HG02970 (cell line): Measurements from ENCODE around the gene LXN.
"Not testable (repeated sequence)": the region's sequence is repeated elsewhere in the genome, so short reads cannot be mapped to it uniquely, and the experiment has no call there.

ENCODE experiments used
- ATAC-seq: cut with Tn5 transposase; IDR thresholded peaks from one replicate; pipeline ENCODE4 v1.9.1; 2021; ENCODE audit warnings: mild to moderate bottlenecking, moderate library complexity, moderate number of reproducible peaks; ENCODE audit not compliant: unreplicated experiment, low FRiP score

Gene LXN

DNA sequence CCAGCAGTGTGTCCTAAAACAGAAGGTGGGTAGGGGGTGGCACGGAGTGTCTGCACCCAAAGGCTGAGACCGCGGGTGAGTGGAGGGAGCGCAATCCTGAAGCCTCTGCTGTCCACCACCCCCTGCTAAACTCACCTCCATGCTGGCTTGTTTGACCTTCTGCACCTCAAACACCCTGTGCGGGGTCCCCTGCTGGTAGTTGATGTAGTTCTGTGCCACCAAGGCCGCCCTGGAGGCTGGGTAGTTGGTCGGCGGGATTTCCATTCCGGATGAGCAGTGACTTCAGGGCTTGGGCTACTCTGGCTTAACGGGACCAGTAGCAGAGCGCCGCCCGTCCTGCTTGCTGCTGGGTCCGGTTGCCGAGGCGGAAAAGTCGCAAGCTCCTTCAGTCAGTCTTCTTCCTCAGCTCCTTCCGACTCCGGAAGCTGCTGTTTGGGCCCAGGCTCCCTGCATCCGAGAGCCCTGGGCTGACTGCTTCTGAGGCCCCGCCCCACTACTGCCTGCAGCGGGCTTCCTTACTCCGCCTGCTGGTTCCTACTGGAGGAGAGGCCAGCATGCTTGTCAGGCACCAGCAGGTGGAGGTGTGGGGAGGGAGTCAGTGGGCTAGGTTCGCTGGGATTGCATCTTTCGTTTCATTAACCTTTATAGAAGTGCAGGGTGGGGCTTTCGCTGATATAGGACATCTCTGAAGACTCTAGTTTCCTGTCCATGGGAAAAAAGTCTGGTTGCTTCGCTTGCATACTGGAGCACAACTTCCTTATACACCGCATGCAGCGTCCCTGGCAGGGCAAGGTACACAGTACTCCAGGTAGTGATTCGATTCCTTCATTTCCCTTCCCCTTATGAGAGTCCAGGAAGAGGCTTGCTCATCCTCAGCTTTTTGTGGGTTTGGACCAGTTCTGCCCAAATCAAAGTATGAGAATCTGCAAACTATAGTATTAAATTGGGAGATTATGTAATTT lies at the start of gene LXN:
TSS of gene LXN (minus strand) at position 434 of the 962 bp plus-strand sequence. CDS start at position 264, 170 bp downstream.
- peak; percentile 99 for ATAC-seq

DNA sequence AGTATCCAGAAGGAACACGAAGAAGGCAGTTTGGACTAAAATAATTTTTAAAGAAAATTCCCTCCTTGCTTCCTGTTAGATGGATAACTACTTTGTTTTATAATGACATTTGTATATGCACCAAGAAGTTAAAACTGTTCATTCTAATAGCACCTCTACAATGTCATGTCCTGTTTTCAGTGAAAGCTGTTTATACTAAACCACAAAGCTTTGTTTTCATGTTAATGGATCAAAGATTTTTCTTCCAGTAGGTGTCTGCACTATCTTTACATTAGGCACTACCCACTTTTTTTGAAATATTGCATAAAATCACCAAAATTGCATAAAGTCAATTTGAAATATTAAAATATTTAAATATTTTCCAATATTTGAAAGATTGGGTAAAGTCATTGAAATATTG lies 49.7 kb upstream of the LXN start:
- ATAC-seq: no peak

DNA sequence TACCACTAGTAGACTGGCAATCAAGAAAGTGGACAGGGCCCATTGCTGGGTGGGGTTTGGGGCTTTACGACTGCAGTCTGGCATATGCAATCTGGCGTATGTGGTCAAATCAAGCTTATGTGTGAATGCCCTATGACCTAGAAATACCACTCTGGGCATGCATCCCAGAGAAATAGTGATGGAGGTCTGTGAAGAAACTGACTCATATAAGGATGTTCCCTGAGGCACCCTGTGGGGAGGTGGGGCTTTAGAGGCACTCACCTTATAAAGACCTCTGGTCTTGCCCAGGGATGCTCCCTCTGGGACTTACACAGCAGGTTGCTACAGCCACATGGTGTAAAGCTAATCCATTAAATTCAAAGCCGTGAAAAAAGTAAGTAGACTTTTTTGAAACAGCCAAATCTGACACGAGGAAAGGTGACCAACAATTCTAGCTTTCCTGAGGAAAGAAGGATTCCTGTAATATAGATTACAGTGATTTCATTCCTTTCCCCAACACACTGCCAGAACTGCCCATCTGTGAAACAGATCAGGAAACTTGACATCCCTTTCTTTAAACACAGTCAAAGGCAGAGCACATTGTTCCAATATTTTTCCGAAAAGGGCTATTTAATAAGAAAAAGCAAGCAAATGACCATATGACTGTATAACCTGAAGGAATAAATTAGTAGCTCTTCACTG lies 46.2 kb upstream of the LXN start:
- no peak for ATAC-seq

GRCh38 chr3:158717576-158717975 lies 45.1 kb upstream of the LXN start:
- no peak for ATAC-seq

GRCh38 chr3:158713094-158713499 lies 40.6 kb upstream of the LXN start:
- no peak for ATAC-seq

DNA sequence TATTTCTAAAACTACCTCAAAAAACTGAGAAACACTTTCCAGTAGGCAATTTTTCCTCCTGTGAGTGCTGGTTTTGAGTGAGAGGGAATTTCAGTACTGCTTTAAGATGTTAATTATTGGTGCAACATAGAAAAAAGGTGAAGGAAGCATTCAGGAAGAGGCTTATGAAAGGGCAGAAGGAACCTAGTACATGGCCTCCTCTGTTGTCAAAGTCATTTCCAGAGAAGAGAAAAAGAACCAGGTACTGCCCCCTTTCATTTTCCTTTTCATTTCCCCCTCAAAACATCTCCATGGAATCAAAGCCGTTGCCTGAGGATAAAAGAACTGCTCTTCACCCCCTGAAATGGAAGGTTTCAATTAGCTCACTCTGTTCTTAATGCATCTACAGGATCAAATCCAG lies 40.0 kb upstream of the LXN start:
- ATAC-seq: no peak

GRCh38 chr3:158711886-158712285 lies 39.4 kb upstream of the LXN start:
- no peak for ATAC-seq

DNA sequence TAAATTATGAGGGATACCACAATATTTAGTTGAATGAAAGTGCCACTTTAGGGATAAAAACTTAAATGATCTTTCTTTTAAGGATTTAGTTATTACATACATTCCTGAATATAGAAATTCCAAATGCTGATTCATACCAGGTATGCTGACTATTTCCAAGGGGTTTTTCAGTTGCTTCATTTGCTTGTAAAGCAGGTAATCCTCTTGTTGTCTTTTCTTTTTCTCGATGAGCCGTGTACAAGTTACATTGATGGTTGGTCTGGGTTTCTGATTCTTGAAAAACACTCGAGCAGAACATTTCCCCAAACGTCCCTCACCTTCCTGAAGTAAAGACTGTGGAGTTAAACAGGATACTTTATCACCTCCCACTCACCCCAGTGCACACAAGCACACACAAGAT lies 38.2 kb upstream of the LXN start:
- ATAC-seq: no peak

DNA sequence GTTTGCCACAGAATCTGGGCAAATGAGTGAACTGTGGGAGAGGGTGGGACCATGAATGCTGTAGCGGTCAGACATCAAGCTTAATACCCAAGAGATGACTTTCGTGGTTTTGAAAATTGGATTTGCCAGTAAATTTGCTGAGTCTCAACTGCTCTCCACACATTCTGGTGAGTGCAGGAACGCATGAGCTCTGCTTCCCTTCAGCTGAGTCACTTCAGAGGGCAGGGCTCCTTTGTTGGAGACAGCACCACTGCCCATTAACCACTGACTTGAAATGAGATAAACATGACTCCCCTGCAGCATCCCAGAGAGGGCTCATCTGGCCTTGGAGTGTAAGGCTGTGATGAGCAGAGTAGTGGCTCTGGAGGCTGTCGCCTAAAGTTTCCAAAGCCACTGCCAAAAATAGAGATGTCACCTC lies 37.2 kb upstream of the LXN start:
- ATAC-seq: no peak

- no peak for ATAC-seq
Measured at GRCh38 chr3:158703566-158703965, 31.1 kb upstream of the LXN start.

GRCh38 chr3:158702815-158703481 lies 30.5 kb upstream of the LXN start:
- no peak for ATAC-seq

GRCh38 chr3:158701420-158702065 lies 29.1 kb upstream of the LXN start:
- no peak for ATAC-seq

DNA sequence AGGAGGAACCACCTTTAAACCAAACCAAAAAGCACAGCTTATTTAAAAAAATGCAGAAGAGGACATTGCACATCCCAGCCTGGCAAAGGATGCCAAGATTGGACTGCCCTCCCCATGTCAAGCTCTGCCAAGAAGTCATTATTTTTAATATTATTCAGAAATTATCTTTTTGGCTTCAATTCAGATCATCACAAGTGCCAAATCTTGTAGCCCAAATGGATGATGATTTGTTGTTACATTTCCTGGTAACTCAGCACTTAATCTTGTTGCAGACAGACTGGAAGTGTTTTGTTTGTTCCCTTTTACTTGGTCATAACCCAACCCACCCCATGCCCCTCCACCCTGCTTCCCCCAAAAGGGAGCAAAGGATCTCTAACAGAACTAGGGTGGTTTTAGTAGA lies 28.1 kb upstream of the LXN start:
- no peak for ATAC-seq

DNA sequence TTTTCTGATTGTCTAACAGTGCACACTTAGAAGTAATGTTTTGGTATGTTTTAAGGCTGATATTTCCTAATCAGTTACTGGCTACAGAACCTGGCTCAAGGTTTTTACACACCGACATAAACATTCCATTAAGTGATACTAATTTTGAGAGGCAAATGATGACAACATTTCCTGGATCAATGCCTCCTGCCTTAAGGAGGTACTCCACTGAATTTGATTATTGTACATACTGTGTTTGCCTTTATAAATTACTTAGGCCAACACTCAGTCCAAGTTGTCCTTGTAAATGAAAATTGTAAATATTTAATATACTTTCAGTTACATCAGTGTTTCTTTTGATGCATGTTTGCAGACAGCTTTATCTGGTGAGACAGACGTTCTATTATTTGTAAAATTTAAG lies 24.2 kb upstream of the LXN start:
- ATAC-seq: no peak

DNA sequence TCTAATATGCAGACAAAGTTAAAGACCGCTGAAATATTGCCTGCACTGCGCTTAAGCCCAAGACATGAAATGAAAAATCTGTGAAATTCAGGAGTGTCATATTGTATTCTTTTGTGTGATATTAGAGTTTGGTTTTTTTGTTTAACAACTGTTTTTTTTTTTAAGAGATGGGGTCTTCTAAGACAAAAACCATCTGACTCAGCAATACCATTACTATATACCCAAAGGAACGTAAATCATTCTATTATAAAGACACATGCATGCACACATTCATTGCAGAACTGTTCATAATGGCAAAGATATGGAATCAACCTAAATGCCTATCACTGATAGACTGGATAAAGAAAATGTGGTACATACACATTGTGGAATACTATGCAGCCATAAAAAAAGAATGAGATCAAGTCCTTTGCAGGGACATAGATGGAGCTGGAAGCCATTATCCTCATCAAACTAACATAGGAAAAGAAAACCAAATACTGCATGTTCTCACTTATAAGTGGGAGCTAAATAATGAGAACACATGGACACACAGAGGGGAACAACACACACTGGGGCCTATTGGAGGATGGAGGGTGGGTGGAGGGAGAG lies 21.5 kb upstream of the LXN start:
- not testable (repeated sequence) for ATAC-seq

- ATAC-seq: no peak
Measured at GRCh38 chr3:158685159-158685558, 12.7 kb upstream of the LXN start.

DNA sequence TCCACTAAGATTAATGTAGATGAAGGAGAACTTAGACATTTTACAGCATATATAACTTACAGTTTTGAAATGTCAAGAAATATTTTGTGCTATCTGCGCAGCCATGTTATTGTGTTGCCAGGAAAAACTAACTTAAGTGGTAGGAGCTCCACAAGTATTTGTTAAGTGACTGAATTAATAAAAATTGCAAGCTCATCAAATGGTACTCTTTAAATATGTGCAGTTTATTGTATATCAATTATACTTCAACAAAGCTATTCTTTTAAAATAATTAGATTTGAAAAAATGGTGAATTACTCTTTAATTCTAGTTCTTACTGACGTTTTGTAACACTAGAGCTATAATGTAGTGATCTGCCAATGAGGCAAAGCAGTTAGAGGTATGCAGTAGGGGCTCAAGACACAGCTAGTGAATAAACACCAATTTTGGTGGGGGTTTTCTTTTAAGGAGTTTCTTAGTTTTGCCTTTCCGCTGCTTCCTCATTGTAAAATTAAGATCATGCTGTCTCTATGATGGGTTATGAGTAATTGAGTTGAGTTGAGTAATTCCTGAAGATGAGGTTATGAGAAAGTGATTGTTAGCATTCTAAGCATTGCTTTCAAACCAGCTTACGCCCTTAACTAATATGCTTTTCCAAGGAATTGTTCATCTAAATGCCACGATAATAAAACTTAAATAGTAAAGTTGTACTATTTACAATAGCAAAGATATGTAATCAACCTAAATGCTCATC lies 10.9 kb upstream of the LXN start:
- ATAC-seq: no peak

DNA sequence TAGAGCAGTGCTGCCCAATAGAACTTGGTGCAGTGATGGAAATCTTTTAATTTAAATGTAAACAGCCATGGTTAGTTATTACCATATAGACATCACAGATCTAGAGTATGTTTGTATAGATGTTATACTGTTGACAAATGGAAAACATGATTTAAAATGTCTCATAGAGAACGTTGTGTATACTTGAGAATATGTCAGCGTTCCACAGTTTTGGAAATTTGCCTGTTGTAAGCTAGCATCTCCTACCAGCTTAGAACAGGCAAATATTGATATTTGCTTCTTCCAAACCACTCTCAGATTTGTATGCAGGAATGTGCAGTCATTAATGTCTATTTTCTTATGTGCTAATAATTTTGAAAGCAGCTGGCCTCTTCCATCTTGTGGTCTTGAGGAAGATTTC lies 8.4 kb upstream of the LXN start:
- ATAC-seq: no peak

GRCh38 chr3:158679547-158680000 lies 7.1 kb upstream of the LXN start:
- no peak for ATAC-seq

DNA sequence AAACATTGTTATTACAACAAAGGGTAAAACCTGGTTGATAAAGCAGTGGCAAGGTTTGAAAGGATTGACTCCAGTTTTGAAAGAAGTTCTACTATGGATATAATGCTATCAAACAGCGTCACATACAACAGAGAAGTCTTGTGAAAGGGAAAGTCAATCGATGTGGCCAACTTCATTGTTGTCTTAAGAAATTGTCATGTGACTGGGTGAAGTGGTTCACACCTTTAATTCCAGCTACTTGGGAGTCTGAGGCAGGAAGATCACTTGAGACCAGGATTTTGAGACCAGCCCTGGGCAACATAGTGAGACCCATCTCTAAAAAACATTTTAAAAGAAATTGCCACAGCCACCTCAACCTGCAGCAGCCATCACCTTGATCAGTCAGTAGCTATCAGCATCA lies 6.2 kb upstream of the LXN start:
- ATAC-seq: no peak
